Smooth muscle cell (in vitro differentiated cells): ENCODE data around the gene RAET1L. TPM values are rescaled to one million over a fixed set of nuclear protein-coding genes. Genes with fewer than 3 reads are reported as not detected.

Experiments
- DNase-seq: peaks from one replicate; lab custom pipeline; 2025; ENCODE audit not compliant: unreplicated experiment; lab: John Stamatoyannopoulos, UW
- H2AFZ ChIP-seq: fragments of 200-600 bp; sonication (generic); 2 replicates; pipeline ENCODE4 v1.6.0; 2016; ENCODE audit warnings: antibody characterized with exemption, low read depth, mild to moderate bottlenecking
- H3F3A ChIP-seq: fragments of 200-600 bp; sonication (generic); 2 replicates; pipeline ENCODE4 v1.6.0; 2017; ENCODE audit warnings: antibody characterized with exemption, low read depth
- H3K27ac ChIP-seq: fragments of 200-600 bp; sonication (generic); 2 replicates; pipeline ENCODE4 v1.5.1; 2016; ENCODE audit warnings: low read depth, mild to moderate bottlenecking
- H3K27me3 ChIP-seq: fragments of 200-600 bp; sonication (generic); 2 replicates; pipeline ENCODE4 v1.6.1; 2016; ENCODE audit warnings: low read depth, mild to moderate bottlenecking
- H3K36me3 ChIP-seq: fragments of 200-600 bp; sonication (generic); 2 replicates; pipeline ENCODE4 v1.5.1; 2016; ENCODE audit warnings: low read depth
- H3K4me1 ChIP-seq: fragments of 200-600 bp; sonication (generic); 2 replicates; pipeline ENCODE4 v1.5.1; 2016; ENCODE audit warnings: low read depth
- H3K4me2 ChIP-seq: fragments of 200-600 bp; sonication (generic); 2 replicates; pipeline ENCODE4 v1.6.0; 2016; ENCODE audit warnings: mild to moderate bottlenecking
- H3K4me3 ChIP-seq: fragments of 200-600 bp; sonication (generic); 2 replicates; pipeline ENCODE4 v1.5.1; 2016; ENCODE audit warnings: mild to moderate bottlenecking
- H3K79me2 ChIP-seq: fragments of 200-600 bp; sonication (generic); 2 replicates; pipeline ENCODE4 v1.6.0; 2016; ENCODE audit warnings: low read depth, mild to moderate bottlenecking
- H3K9ac ChIP-seq: fragments of 200-600 bp; sonication (generic); 2 replicates; pipeline ENCODE4 v1.6.0; 2016; ENCODE audit warnings: low read depth
- H3K9me3 ChIP-seq: fragments of 200-600 bp; sonication (generic); replicated peaks from 2 replicates; pipeline ENCODE4 v1.5.1; 2016; ENCODE audit warnings: low read depth
- H4K20me1 ChIP-seq: fragments of 200-600 bp; sonication (generic); 2 replicates; pipeline ENCODE4 v1.6.0; 2016; ENCODE audit warnings: low read depth
- CTCF ChIP-seq: fragments of 200-600 bp; sonication (generic); IDR thresholded peaks from 2 replicates; pipeline ENCODE4 v1.5.1; 2017; ENCODE audit warnings: borderline replicate concordance, mild to moderate bottlenecking, antibody characterized with exemption; ENCODE audit not compliant: insufficient read depth, poor library complexity, severe bottlenecking
- WGBS: methylation state at CpG from one replicate; pipeline ENCODE4 v1.1.7; 2016; ENCODE audit warnings: low lambda C conversion rate; 5-methylcytosine and 5-hydroxymethylcytosine counted together
- polyA plus RNA-seq: library from polyadenylated mRNA; unstranded; fragments of >200 nt; fragmentation: Nextera tagmentation; extraction: Ambion mirVana; gene quantifications from 2 replicates; pipeline ENCODE4 v1.2.1, GENCODE V29; 2016
- total RNA-seq: library from RNA; depleted of rRNA; stranded (reverse); fragments of >200 nt; gene quantifications from 2 replicates; pipeline ENCODE4 v1.2.3, GENCODE V29; 2014

Gene RAET1L
- total and polyA plus RNA-seq, 2 experiments from 2014 or later = 0.23 to 3.6 TPM

- Histone ChIP-seq H3K27ac (no peak overlapping the region), H3K4me3 (no peak overlapping the region), H3K4me2 (no peak overlapping the region), H3K36me3 (no peaks in the 10 kb centered on the region), H3K4me1 (peaks cover 4% of the 10 kb centered on the region), H3K27me3 (peaks cover 88% of the 10 kb centered on the region), H3F3A (no peaks in the 10 kb centered on the region), H3K79me2 (no peaks in the 10 kb centered on the region), H3K9me3 (no peaks in the 10 kb centered on the region), H3K9ac (no peak overlapping the region), H2AFZ (no peak overlapping the region), H4K20me1 (no peaks in the 10 kb centered on the region)
- DNase-seq = no peak
- no peak for TF ChIP-seq CTCF
- WGBS = 72% methylated on average over 5 of the region's 5 CpGs
These were observed 40.6 kb downstream of the RAET1L start for GRCh38 chr6:149984773-149985172.

- H3K4me1 ChIP-seq = peaks cover 4% of the 10 kb centered on the region
- H3K27me3 ChIP-seq = peaks cover 88% of the 10 kb centered on the region
- no peak overlapping the region for H3K27ac ChIP-seq
- H3K36me3 ChIP-seq = no peaks in the 10 kb centered on the region
- H3K9me3 ChIP-seq = no peaks in the 10 kb centered on the region
- H3K4me3 ChIP-seq = no peak overlapping the region
- no peak overlapping the region for H2AFZ ChIP-seq
- WGBS = 23% methylated on average over 9 of the region's 9 CpGs
- no peak for TF ChIP-seq CTCF
- H3F3A ChIP-seq = no peaks in the 10 kb centered on the region
- no peaks in the 10 kb centered on the region for H4K20me1 ChIP-seq
- DNase-seq = no peak
- no peaks in the 10 kb centered on the region for H3K79me2 ChIP-seq
- H3K4me2 ChIP-seq = no peak overlapping the region
- no peak overlapping the region for H3K9ac ChIP-seq
These were observed 42.2 kb downstream of the RAET1L start for GRCh38 chr6:149983145-149983544.

GRCh38 chr6:149979293-149979692, 46.0 kb downstream of the RAET1L start:
- no peaks in the 10 kb centered on the region for H3F3A ChIP-seq
- H3K4me2 ChIP-seq = no peak overlapping the region
- H3K27me3 ChIP-seq = peaks cover 88% of the 10 kb centered on the region
- no peaks in the 10 kb centered on the region for H3K79me2 ChIP-seq
- no peaks in the 10 kb centered on the region for H4K20me1 ChIP-seq
- no peak for DNase-seq
- H3K27ac ChIP-seq = no peak overlapping the region
- no peaks in the 10 kb centered on the region for H3K36me3 ChIP-seq
- H2AFZ ChIP-seq = no peak overlapping the region
- H3K9ac ChIP-seq = no peak overlapping the region
- no peak for TF ChIP-seq CTCF
- peaks cover 4% of the 10 kb centered on the region for H3K4me1 ChIP-seq
- WGBS = 50% methylated on average over 6 of the region's 6 CpGs
- H3K9me3 ChIP-seq = no peaks in the 10 kb centered on the region
- no peak overlapping the region for H3K4me3 ChIP-seq

GRCh38 chr6:149978610-149979009, 46.7 kb downstream of the RAET1L start:
- H3K9me3 ChIP-seq = no peaks in the 10 kb centered on the region
- H3K4me2 ChIP-seq = no peak overlapping the region
- no peak overlapping the region for H3K4me3 ChIP-seq
- peaks cover 4% of the 10 kb centered on the region for H3K4me1 ChIP-seq
- H3F3A ChIP-seq = no peaks in the 10 kb centered on the region
- no peak overlapping the region for H2AFZ ChIP-seq
- no peak overlapping the region for H3K27ac ChIP-seq
- peaks cover 94% of the 10 kb centered on the region for H3K27me3 ChIP-seq
- H3K9ac ChIP-seq = no peak overlapping the region
- H4K20me1 ChIP-seq = no peaks in the 10 kb centered on the region
- H3K36me3 ChIP-seq = no peaks in the 10 kb centered on the region
- no peaks in the 10 kb centered on the region for H3K79me2 ChIP-seq
- TF ChIP-seq CTCF = no peak
- no peak for DNase-seq
